ENCODE measurements around the gene LRP1-AS. TPM values are rescaled to one million over a fixed set of nuclear protein-coding genes. Genes with fewer than 3 reads are reported as not detected.

LRP1-AS gene
- total and polyA plus RNA-seq, 10 of the 15 experiments (the other 5 are each of a cell fraction or from before 2014, with no cell fraction given): not detected

DNA sequence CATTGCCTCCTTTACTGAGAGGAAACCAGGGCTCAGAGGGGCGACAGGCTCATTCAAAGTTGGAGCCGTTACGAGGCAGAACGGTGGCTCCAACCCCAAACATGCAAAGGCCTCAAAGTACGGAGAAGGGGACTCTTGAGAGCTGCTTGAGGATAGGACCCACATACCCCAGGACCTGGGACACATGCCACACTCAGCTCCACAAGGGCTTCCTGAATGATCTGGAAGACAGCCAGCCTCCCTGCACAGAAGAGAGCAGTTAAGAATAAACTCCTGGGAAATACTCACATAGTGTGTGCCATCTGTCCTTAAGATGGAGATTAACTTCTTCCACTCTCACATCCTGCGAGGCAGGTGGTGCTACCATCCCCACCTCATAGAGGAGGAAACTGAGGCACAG, 42.6 kb upstream of the LRP1-AS start (continued):
- no peak for TF ChIP-seq JUNB (IDR thresholded peaks at IDR 0.05)
- no peak for TF ChIP-seq ETV6 (conservative IDR thresholded peaks at IDR 0.05 in 1 of 2, IDR thresholded peaks at IDR 0.05 in 1 of 2; ENCODE audit: borderline replicate concordance in 1 of 2, low read depth in 1 of 2)
- no peak for TF ChIP-seq CBX3 (IDR thresholded peaks at IDR 0.05; ENCODE audit: borderline replicate concordance, low read depth)
- no peak for TF ChIP-seq POU2F2 (IDR thresholded peaks at IDR 0.05; ENCODE audit: borderline replicate concordance, low read depth, low read length)
- no peak for TF ChIP-seq IRF3 (IDR thresholded peaks at IDR 0.05)
- no peak for TF ChIP-seq CBX5 (IDR thresholded peaks at IDR 0.05; ENCODE audit: low read depth)
- TF ChIP-seq, protein P1, sequence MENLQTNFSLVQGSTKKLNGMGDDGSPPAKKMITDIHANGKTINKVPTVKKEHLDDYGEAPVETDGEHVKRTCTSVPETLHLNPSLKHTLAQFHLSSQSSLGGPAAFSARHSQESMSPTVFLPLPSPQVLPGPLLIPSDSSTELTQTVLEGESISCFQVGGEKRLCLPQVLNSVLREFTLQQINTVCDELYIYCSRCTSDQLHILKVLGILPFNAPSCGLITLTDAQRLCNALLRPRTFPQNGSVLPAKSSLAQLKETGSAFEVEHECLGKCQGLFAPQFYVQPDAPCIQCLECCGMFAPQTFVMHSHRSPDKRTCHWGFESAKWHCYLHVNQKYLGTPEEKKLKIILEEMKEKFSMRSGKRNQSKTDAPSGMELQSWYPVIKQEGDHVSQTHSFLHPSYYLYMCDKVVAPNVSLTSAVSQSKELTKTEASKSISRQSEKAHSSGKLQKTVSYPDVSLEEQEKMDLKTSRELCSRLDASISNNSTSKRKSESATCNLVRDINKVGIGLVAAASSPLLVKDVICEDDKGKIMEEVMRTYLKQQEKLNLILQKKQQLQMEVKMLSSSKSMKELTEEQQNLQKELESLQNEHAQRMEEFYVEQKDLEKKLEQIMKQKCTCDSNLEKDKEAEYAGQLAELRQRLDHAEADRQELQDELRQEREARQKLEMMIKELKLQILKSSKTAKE (IDR thresholded peaks at IDR 0.05; ENCODE audit: low read depth, poor library complexity, severe bottlenecking): no peak
- no peak for TF ChIP-seq MYC (IDR thresholded peaks at IDR 0.05; ENCODE audit: insufficient read depth, insufficient read length, insufficient replicate concordance, low read length, severe bottlenecking)
- TF ChIP-seq NR2F1 (conservative IDR thresholded peaks at IDR 0.05): no peak
- TF ChIP-seq BMI1 (IDR thresholded peaks at IDR 0.05; ENCODE audit: borderline replicate concordance): no peak
- TF ChIP-seq POLR2A (IDR thresholded peaks at IDR 0.05; ENCODE audit: low read depth, low read length): no peak

All from GM12878 (cell line).